H1 (cell line): Measurements from ENCODE around the gene RBM47. TPM values are rescaled to one million over a fixed set of nuclear protein-coding genes. Genes with fewer than 3 reads are reported as not detected.

Experiments used
- CTCF ChIA-PET: fragments of 300-600 bp; sonication (Branson Sonifier 250); formaldehyde crosslinking; loops from one replicate; lab custom pipeline; 2021; ENCODE audit not compliant: partially characterized antibody; lab: Charles Lee
- POLR2A ChIA-PET: fragments of 300-600 bp; sonication (Branson Sonifier 250); formaldehyde crosslinking; loops from one replicate; lab custom pipeline; 2021; ENCODE audit warnings: inconsistent platforms; ENCODE audit not compliant: partially characterized antibody; lab: Charles Lee
- DNase-seq, 2 experiments: peaks; one replicate each; pipeline versions ENCODE4 v3.0.0 to v3.0.0-alpha.2; 2010 to 2022; ENCODE audit warnings: low spot score in 2 of 2, low read depth in 1 of 2, mixed read lengths in 1 of 2
- FAIRE-seq: peaks from 2 replicates; lab custom pipeline; 2011; peaks lifted over from hg19 to GRCh38; lab: Jason Lieb, UNC
- H2AFZ ChIP-seq: 2 replicates; pipeline ENCODE4 v1.8.1; 2012; ENCODE audit warnings: low read length, inconsistent platforms
- H2AK5ac ChIP-seq: 2 replicates; pipeline ENCODE4 v1.6.1; 2013; ENCODE audit warnings: low read depth, low read length
- H2BK120ac ChIP-seq: replicated peaks from 2 replicates; pipeline ENCODE3; 2013; ENCODE audit warnings: low read depth, low read length, inconsistent platforms
- H2BK12ac ChIP-seq: 2 replicates; pipeline ENCODE4 v1.6.1; 2013; ENCODE audit warnings: low read depth, low read length
- H2BK15ac ChIP-seq: 2 replicates; pipeline ENCODE4 v1.6.1; 2013; ENCODE audit warnings: low read length
- H2BK20ac ChIP-seq: 2 replicates; pipeline ENCODE4 v1.6.1; 2013; ENCODE audit warnings: low read length
- H2BK5ac ChIP-seq: 2 replicates; pipeline ENCODE4 v1.6.1; 2013; ENCODE audit warnings: low read depth, low read length
- H3K14ac ChIP-seq: 2 replicates; pipeline ENCODE4 v1.6.1; 2013; ENCODE audit warnings: inconsistent platforms; ENCODE audit not compliant: insufficient read length
- H3K18ac ChIP-seq: 2 replicates; pipeline ENCODE4 v1.6.1; 2013; ENCODE audit warnings: low read length; ENCODE audit errors: extremely low read depth
- H3K23ac ChIP-seq: 2 replicates; pipeline ENCODE4 v1.6.1; 2013; ENCODE audit warnings: inconsistent platforms; ENCODE audit not compliant: insufficient read length
- H3K23me2 ChIP-seq: 2 replicates; pipeline ENCODE4 v1.6.1; 2013; ENCODE audit warnings: low read depth, low read length
- H3K27ac ChIP-seq: 2 replicates; pipeline ENCODE4 v1.6.1; 2011; ENCODE audit warnings: low read depth, low read length, inconsistent platforms
- H3K27me3 ChIP-seq, 4 experiments: replicated peaks in 1 of 4; 1 replicate in 1 of 4; 2 replicates in 3 of 4; pipeline versions ENCODE4 v1.6.1 to v1.8.1; 2011 to 2013; ENCODE audit warnings: low read length in 3 of 4, mild to moderate bottlenecking in 3 of 4, inconsistent platforms in 2 of 4, mixed read lengths in 2 of 4, moderate library complexity in 1 of 4; ENCODE audit not compliant: control insufficient read depth in 3 of 4, insufficient read depth in 3 of 4; ENCODE audit errors: extremely low read depth in 1 of 4
- H3K36me3 ChIP-seq, 4 experiments: 2 replicates each; pipeline versions ENCODE4 v1.6.1 to v1.8.1; 2011 to 2013; ENCODE audit warnings: mild to moderate bottlenecking in 4 of 4, low read length in 3 of 4, moderate library complexity in 2 of 4, control low read depth in 1 of 4, inconsistent platforms in 1 of 4; ENCODE audit not compliant: insufficient read depth in 4 of 4, control insufficient read depth in 2 of 4
- H3K4ac ChIP-seq: replicated peaks from 2 replicates; pipeline ENCODE3; 2013; ENCODE audit warnings: low read length, low read depth, mixed read lengths, inconsistent platforms; ENCODE audit not compliant: insufficient read length
- H3K4me1 ChIP-seq, 4 experiments: replicated peaks in 1 of 4; 1 replicate in 1 of 4; 2 replicates in 3 of 4; pipeline versions ENCODE4 v1.6.1 to v1.8.1; 2011 to 2013; ENCODE audit warnings: low read length in 3 of 4, inconsistent platforms in 2 of 4, mixed read lengths in 1 of 4; ENCODE audit not compliant: insufficient read depth in 4 of 4, control insufficient read depth in 3 of 4
- H3K4me2 ChIP-seq, 2 experiments: 2 replicates each; pipeline versions ENCODE4 v1.6.1 to v1.8.1; 2011 to 2013; ENCODE audit warnings: low read depth in 2 of 2, low read length in 2 of 2, control low read depth in 1 of 2, inconsistent platforms in 1 of 2, mild to moderate bottlenecking in 1 of 2; ENCODE audit not compliant: insufficient read depth in 1 of 2
- H3K4me3 ChIP-seq, 4 experiments: fragments of 200-600, 300-600 bp in 1 of 4; sonication (generic), shearing (Covaris generic), sonication (Bioruptor Twin) in 1 of 4; 2 replicates each; pipeline versions ENCODE4 v1.5.1 to v1.8.1; 2011 to 2016; ENCODE audit warnings: low read length in 4 of 4, low read depth in 3 of 4, control low read depth in 2 of 4, inconsistent platforms in 2 of 4, mild to moderate bottlenecking in 2 of 4, mixed read lengths in 1 of 4, moderate library complexity in 1 of 4; ENCODE audit not compliant: insufficient read depth in 2 of 4; ENCODE audit errors: extremely low read depth in 1 of 4
- H3K56ac ChIP-seq: replicated peaks from 2 replicates; pipeline ENCODE3; 2013; ENCODE audit warnings: low read depth, mild to moderate bottlenecking, mixed read lengths, low read length, inconsistent platforms; ENCODE audit not compliant: insufficient read length
- H3K79me1 ChIP-seq: 2 replicates; pipeline ENCODE4 v1.6.1; 2013; ENCODE audit warnings: low read depth, low read length, control low read depth
- H3K79me2 ChIP-seq, 2 experiments: 2 replicates each; pipeline versions ENCODE4 v1.6.1 to v1.8.1; 2012 to 2013; ENCODE audit warnings: low read length in 2 of 2, mild to moderate bottlenecking in 2 of 2, inconsistent platforms in 1 of 2; ENCODE audit not compliant: insufficient read depth in 2 of 2, control insufficient read depth in 1 of 2
- H3K9ac ChIP-seq, 4 experiments: replicated peaks in 1 of 4; 1 replicate in 1 of 4; 2 replicates in 3 of 4; pipeline versions ENCODE4 v1.6.1 to v1.8.1; 2011 to 2013; ENCODE audit warnings: low read depth in 3 of 4, low read length in 3 of 4, control low read depth in 2 of 4, mild to moderate bottlenecking in 2 of 4, moderate library complexity in 2 of 4, inconsistent platforms in 1 of 4; ENCODE audit errors: extremely low read depth in 1 of 4
- H3K9me3 ChIP-seq, 2 experiments: 2 replicates each; pipeline versions ENCODE4 v1.6.1 to v1.8.1; 2012 to 2013; ENCODE audit warnings: mild to moderate bottlenecking in 2 of 2, moderate library complexity in 2 of 2, control low read depth in 1 of 2, inconsistent platforms in 1 of 2, low read depth in 1 of 2, low read length in 1 of 2, mixed read lengths in 1 of 2; ENCODE audit not compliant: insufficient read depth in 2 of 2
- H4K20me1 ChIP-seq, 2 experiments: replicated peaks in 1 of 2; 2 replicates each; pipeline versions ENCODE3 to v1.8.1; 2011 to 2013; ENCODE audit warnings: inconsistent platforms in 2 of 2, low read length in 2 of 2, mild to moderate bottlenecking in 1 of 2; ENCODE audit not compliant: insufficient read depth in 2 of 2, control insufficient read depth in 1 of 2
- H4K5ac ChIP-seq: 2 replicates; pipeline ENCODE4 v1.6.1; 2013; ENCODE audit warnings: low read length, low read depth, mixed read lengths, inconsistent platforms; ENCODE audit not compliant: insufficient read length
- H4K8ac ChIP-seq: 2 replicates; pipeline ENCODE4 v1.8.0; 2013; ENCODE audit warnings: mild to moderate bottlenecking, moderate library complexity, low read length, inconsistent platforms; ENCODE audit not compliant: insufficient read depth; ENCODE audit errors: extremely low read depth
- H4K91ac ChIP-seq: replicated peaks from 2 replicates; pipeline ENCODE3; 2013; ENCODE audit warnings: low read length, mixed read lengths, inconsistent platforms; ENCODE audit not compliant: insufficient read length
- CEBPB ChIP-seq: IDR thresholded peaks from 2 replicates; pipeline ENCODE4 v1.6.1; 2012; ENCODE audit warnings: low read depth, low read length
- CREB1 ChIP-seq: IDR thresholded peaks from 2 replicates; pipeline ENCODE4 v1.6.1; 2012; ENCODE audit warnings: inconsistent platforms
- EGR1 ChIP-seq: IDR thresholded peaks from 2 replicates; pipeline ENCODE4 v1.6.1; 2011; ENCODE audit warnings: low read depth, low read length, borderline replicate concordance
- SIN3A ChIP-seq, 2 experiments: IDR thresholded peaks in 1 of 2; conservative IDR thresholded peaks in 1 of 2; 2 replicates each; pipeline ENCODE4 v1.6.1; 2011 to 2012; ENCODE audit warnings: low read length in 2 of 2, improper control_type of control experiment in 1 of 2, low read depth in 1 of 2, mild to moderate bottlenecking in 1 of 2
- SRF ChIP-seq: IDR thresholded peaks from 2 replicates; pipeline ENCODE4 v1.6.1; 2011; ENCODE audit warnings: mild to moderate bottlenecking, low read depth, low read length, moderate library complexity
- TEAD4 ChIP-seq: IDR thresholded peaks from 2 replicates; pipeline ENCODE4 v1.6.1; 2012; ENCODE audit warnings: low read depth, low read length, inconsistent platforms, mixed read lengths
- WGBS, 2 experiments: shearing (Covaris generic) in 1 of 2; methylation state at CpG; one replicate each; pipeline versions ENCODE4 v1.1.6 to v1.1.7; 2013 to 2015; ENCODE audit warnings: low lambda C conversion rate in 2 of 2, mixed read lengths in 2 of 2, inconsistent platforms in 1 of 2, low coverage in 1 of 2, missing lambda C conversion rate in 1 of 2; ENCODE audit not compliant: insufficient replicate concordance in 2 of 2, insufficient coverage in 1 of 2, insufficient read length in 1 of 2; ENCODE audit errors: extremely low coverage in 1 of 2, missing lambda C conversion rate in 1 of 2; 5-methylcytosine and 5-hydroxymethylcytosine counted together
- polyA plus RNA-seq, 7 experiments: library from polyadenylated mRNA; depleted of rRNA in 3 of 7; stranded (reverse) in 5 of 7; unstranded in 2 of 7; fragments of >200 nt in 5 of 7; fragments of 200-250 nt in 2 of 7; gene quantifications; 1 replicate in 5 of 7; 2 replicates in 1 of 7; 4 replicates in 1 of 7; pipeline versions ENCODE4 v1.2.1 to v1.2.3, GENCODE V29; 2011 to 2013; ENCODE audit warnings: missing spikeins in 2 of 7, mixed read lengths in 2 of 7
- total RNA-seq: library from RNA; stranded (reverse); fragmentation: NEBNext Ultra II Directional; extraction: Animal tissue kit (Norgen Biotek cat#: 25700); gene quantifications from 2 replicates; pipeline ENCODE4 v1.2.1, GENCODE V29; 2021

The RBM47 gene
- total and polyA plus RNA-seq, 2 of the 8 experiments (the other 6 are each of a cell fraction or from before 2014, with no cell fraction given), result 42.8 to 78.9 TPM

GRCh38 chr4:40502220-40502619 lies 127.4 kb downstream of the RBM47 start:
- no peak overlapping the region for H3K56ac ChIP-seq
- H3K18ac ChIP-seq, result no peak overlapping the region
- H4K91ac ChIP-seq, result no peak overlapping the region
- H3K4ac ChIP-seq, result no peak overlapping the region
- H4K5ac ChIP-seq, result no peak overlapping the region
- CTCF ChIA-PET, result interaction anchor here (0.6 to 1.1 kb wide), 2 partner anchors 43 to 177 kb away, joined by 3 read pairs; no protein-coding TSS in a partner anchor
- no peak overlapping the region for H2BK12ac ChIP-seq
- no peak overlapping the region for H2BK15ac ChIP-seq
- no peak overlapping the region for H3K4me2 ChIP-seq
- POLR2A ChIA-PET, result no interaction called here
- peaks cover 0 to 10% of the 10 kb centered on the region in 2 experiments; a peak in 1 of 4 replicates for H3K79me2 ChIP-seq
- H3K23ac ChIP-seq, result no peak overlapping the region
- no peak overlapping the region for H3K4me3 ChIP-seq
- no peaks in the 10 kb centered on the region for H3K79me1 ChIP-seq
- H3K4me1 ChIP-seq, result no peaks in the 10 kb centered on the region
- H2AFZ ChIP-seq, result no peak overlapping the region
- H3K36me3 ChIP-seq, result no peaks in the 10 kb centered on the region
- H2BK120ac ChIP-seq, result no peak overlapping the region
- no peak overlapping the region for H3K27ac ChIP-seq
- H3K27me3 ChIP-seq, result no peaks in the 10 kb centered on the region
- no peaks in the 10 kb centered on the region for H4K20me1 ChIP-seq
- H2AK5ac ChIP-seq, result no peak overlapping the region
- no peak overlapping the region for H4K8ac ChIP-seq
- FAIRE-seq, result no peak
- WGBS, 2 experiments, result 87% methylated on average over 4 of the region's 4 CpGs; no CpG with 5 or more reads in 1 of the 2 experiments
- DNase-seq, result no peak
- no peak overlapping the region for H3K14ac ChIP-seq
- no peak overlapping the region for H2BK5ac ChIP-seq
- no peak overlapping the region for H3K9ac ChIP-seq
- no peaks in the 10 kb centered on the region for H3K23me2 ChIP-seq
- no peak overlapping the region for H2BK20ac ChIP-seq
- no peaks in the 10 kb centered on the region for H3K9me3 ChIP-seq
- TF ChIP-seq CEBPB (no peak), TEAD4 (no peak), SIN3A (conservative IDR thresholded peaks at IDR 0.05 in 1 of 2, IDR thresholded peaks at IDR 0.05 in 1 of 2; ENCODE audit: low read depth in 1 of 2, low read length in 2 of 2) (no peak), EGR1 (no peak), SRF (no peak), CREB1 (no peak)
- TF ChIP-seq, all 59 proteins: peak for 0
